ENCODE results near the gene ABHD11. TPM values are rescaled to one million over a fixed set of nuclear protein-coding genes. Genes with fewer than 3 reads are reported as not detected.

Gene ABHD11
- total and polyA plus RNA-seq, 2 experiments from 2014 or later = 30.7 to 90.9 TPM

GRCh38 chr7:73746378-73746777 is 7.8 kb upstream of the ABHD11 start:
- Histone ChIP-seq H3K79me2 (no peaks in the 10 kb centered on the region), H3K9me3 (ENCODE audit: low read depth) (no peaks in the 10 kb centered on the region), H3K4me2 (no peak overlapping the region), H3K4me3 (no peak overlapping the region), H2AFZ (no peak overlapping the region), H3K9me2 (replicated peaks; ENCODE audit: insufficient read depth) (no peaks in the 10 kb centered on the region), H3K27me3 (no peaks in the 10 kb centered on the region), H4K20me1 (ENCODE audit: insufficient read depth, poor library complexity, severe bottlenecking) (no peaks in the 10 kb centered on the region), H3K36me3 (replicated peaks; ENCODE audit: insufficient read depth, low read depth) (no peaks in the 10 kb centered on the region), H3K4me1 (ENCODE audit: insufficient read depth) (peaks cover 34% of the 10 kb centered on the region), H3K27ac (no peak overlapping the region)
- WGBS (ENCODE audit: low lambda C conversion rate, missing lambda C conversion rate) = 76% methylated on average over 4 of the region's 4 CpGs
- no peak for DNase-seq (ENCODE audit: low spot score)
- TF ChIP-seq EZH2phosphoT487 (IDR thresholded peaks at IDR 0.05; ENCODE audit: low read depth, severe bottlenecking, unreplicated experiment) (no peak), EZH2 (IDR thresholded peaks at IDR 0.05; ENCODE audit: borderline replicate concordance) (no peak)
- TF ChIP-seq, protein P1, sequence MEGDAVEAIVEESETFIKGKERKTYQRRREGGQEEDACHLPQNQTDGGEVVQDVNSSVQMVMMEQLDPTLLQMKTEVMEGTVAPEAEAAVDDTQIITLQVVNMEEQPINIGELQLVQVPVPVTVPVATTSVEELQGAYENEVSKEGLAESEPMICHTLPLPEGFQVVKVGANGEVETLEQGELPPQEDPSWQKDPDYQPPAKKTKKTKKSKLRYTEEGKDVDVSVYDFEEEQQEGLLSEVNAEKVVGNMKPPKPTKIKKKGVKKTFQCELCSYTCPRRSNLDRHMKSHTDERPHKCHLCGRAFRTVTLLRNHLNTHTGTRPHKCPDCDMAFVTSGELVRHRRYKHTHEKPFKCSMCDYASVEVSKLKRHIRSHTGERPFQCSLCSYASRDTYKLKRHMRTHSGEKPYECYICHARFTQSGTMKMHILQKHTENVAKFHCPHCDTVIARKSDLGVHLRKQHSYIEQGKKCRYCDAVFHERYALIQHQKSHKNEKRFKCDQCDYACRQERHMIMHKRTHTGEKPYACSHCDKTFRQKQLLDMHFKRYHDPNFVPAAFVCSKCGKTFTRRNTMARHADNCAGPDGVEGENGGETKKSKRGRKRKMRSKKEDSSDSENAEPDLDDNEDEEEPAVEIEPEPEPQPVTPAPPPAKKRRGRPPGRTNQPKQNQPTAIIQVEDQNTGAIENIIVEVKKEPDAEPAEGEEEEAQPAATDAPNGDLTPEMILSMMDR (IDR thresholded peaks at IDR 0.05; ENCODE audit: poor library complexity) = no peak

DNA sequence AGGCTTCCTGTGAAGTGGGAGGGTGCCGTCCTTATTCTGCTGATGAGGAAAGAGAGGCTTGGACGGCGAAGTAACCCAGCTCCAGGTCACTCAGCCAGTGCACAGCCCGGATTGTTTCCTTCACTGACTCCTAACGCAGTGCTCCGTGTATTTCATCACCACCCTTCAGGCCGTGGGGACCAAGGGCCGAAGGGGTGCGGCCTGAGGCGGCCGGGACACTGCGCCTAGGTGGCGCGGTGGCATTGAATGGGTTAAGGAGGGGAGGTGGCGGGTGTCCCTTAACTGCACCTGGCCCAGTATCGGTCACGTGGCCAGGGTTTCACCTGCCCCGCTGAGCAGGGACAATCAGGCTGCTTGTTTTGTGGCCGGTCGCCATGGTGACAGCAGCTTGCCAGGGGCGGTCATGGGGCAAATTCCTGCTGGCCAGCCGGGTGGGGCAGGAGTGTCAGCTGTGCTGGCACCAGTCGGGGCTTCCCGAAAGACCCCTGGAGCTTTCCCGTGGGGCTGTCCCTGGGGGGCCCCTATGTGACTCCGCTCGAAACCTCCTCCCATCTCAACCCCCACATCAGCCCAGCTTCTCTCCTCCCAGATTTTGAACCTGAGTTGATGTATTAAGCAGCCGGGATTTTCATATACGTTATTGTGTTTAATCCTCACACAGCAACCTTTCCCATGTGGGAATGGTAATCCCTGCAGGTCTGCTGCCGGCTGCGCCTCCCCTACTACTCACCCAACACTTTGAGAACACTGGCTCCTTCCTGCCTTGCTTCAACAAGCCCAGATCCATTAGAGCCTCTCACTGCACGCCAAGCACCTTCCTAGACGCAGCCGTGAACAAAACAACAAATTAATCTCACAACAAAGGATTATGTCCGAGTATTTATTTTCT is 4.4 kb upstream of the ABHD11 start:
- Histone ChIP-seq H3K9me3 (ENCODE audit: low read depth) (no peaks in the 10 kb centered on the region), H3K4me3 (no peak overlapping the region), H3K27me3 (no peaks in the 10 kb centered on the region), H2AFZ (no peak overlapping the region), H3K9me2 (replicated peaks; ENCODE audit: insufficient read depth) (no peaks in the 10 kb centered on the region), H3K79me2 (peaks cover 6% of the 10 kb centered on the region), H3K36me3 (replicated peaks; ENCODE audit: insufficient read depth, low read depth) (no peaks in the 10 kb centered on the region), H3K4me2 (peak overlapping the region; percentile 66), H4K20me1 (ENCODE audit: insufficient read depth, poor library complexity, severe bottlenecking) (no peaks in the 10 kb centered on the region), H3K27ac (peak overlapping the region; percentile 98), H3K4me1 (ENCODE audit: insufficient read depth) (peaks cover 30% of the 10 kb centered on the region)
- peak; percentile 96 for DNase-seq (ENCODE audit: low spot score)
- WGBS (ENCODE audit: low lambda C conversion rate, missing lambda C conversion rate) = 6% methylated on average over 35 of the region's 35 CpGs
- TF ChIP-seq EZH2 (IDR thresholded peaks at IDR 0.05; ENCODE audit: borderline replicate concordance) (no peak), EZH2phosphoT487 (IDR thresholded peaks at IDR 0.05; ENCODE audit: low read depth, severe bottlenecking, unreplicated experiment) (no peak)
- TF ChIP-seq, protein P1 (IDR thresholded peaks at IDR 0.05; ENCODE audit: poor library complexity) = no peak

GRCh38 chr7:73742338-73742752 is 3.7 kb upstream of the ABHD11 start:
- Histone ChIP-seq H2AFZ (no peak overlapping the region), H4K20me1 (ENCODE audit: insufficient read depth, poor library complexity, severe bottlenecking) (no peaks in the 10 kb centered on the region), H3K9me2 (replicated peaks; ENCODE audit: insufficient read depth) (no peaks in the 10 kb centered on the region), H3K27me3 (no peaks in the 10 kb centered on the region), H3K4me3 (no peak overlapping the region), H3K79me2 (peaks cover 12% of the 10 kb centered on the region), H3K4me2 (peak overlapping the region; percentile 66), H3K4me1 (ENCODE audit: insufficient read depth) (peaks cover 36% of the 10 kb centered on the region), H3K36me3 (replicated peaks; ENCODE audit: insufficient read depth, low read depth) (no peaks in the 10 kb centered on the region), H3K9me3 (ENCODE audit: low read depth) (no peaks in the 10 kb centered on the region), H3K27ac (peak overlapping the region; percentile 98)
- TF ChIP-seq EZH2 (IDR thresholded peaks at IDR 0.05; ENCODE audit: borderline replicate concordance) = no peak
- no peak for TF ChIP-seq EZH2phosphoT487 (IDR thresholded peaks at IDR 0.05; ENCODE audit: low read depth, severe bottlenecking, unreplicated experiment)
- TF ChIP-seq, protein P1 (IDR thresholded peaks at IDR 0.05; ENCODE audit: poor library complexity) = no peak
- peak; percentile 73 for DNase-seq (ENCODE audit: low spot score)
- WGBS (ENCODE audit: low lambda C conversion rate, missing lambda C conversion rate) = 36% methylated on average over 7 of the region's 7 CpGs
